ENCODE measurements around the gene EXOC3L1. TPM values are rescaled to one million over a fixed set of nuclear protein-coding genes. Genes with fewer than 3 reads are reported as not detected.
A peak's percentile ranks its signal among the peaks of the same experiment; 100 is the strongest.

The EXOC3L1 gene
- total and polyA plus RNA-seq, 2 of the 13 experiments (the other 11 are each of a cell fraction or from before 2014, with no cell fraction given): 0.12 TPM; not detected in 1

DNA sequence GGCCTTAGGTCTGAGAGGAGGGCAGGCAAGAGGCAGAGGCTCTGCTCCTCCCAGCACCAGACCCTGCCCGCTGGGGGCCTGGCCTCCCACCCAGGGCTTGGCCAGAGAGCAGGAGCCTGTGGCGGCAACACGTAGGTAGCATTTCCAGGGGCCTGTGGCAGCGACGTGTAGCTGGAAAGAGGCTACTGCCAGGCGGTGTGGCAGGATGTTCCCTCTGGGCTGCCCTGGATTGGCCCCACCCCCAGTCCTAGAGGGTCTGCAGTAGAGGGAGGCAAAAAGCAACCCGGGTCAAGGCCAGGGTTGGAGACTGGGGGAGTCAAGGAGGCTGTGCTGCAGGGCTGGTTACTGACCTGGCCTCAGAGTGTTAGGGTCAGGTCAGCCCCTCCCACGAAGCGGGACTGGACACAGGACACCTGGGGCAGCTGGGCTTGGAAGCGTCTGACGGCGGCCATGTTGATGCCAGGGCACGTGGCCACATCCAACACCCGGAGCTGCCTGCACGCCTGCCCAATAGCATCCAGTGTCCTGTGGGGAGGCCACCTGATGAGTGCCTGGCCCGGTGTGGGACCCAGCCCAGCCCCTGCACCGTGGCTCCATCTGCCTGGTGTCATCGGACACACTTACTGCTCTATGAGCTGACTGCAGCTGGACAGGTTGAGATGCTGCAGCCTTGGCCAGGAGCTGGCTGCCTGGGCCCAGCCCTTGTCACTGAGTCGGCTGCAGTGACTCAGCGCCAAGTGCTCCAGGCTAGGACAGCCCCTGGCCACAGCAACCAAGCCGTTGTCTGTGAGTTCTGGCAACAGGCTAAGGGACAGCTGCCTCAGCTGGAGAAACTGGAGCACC lies 17.5 kb upstream of the EXOC3L1 start (continued):
- TF ChIP-seq, protein P1, sequence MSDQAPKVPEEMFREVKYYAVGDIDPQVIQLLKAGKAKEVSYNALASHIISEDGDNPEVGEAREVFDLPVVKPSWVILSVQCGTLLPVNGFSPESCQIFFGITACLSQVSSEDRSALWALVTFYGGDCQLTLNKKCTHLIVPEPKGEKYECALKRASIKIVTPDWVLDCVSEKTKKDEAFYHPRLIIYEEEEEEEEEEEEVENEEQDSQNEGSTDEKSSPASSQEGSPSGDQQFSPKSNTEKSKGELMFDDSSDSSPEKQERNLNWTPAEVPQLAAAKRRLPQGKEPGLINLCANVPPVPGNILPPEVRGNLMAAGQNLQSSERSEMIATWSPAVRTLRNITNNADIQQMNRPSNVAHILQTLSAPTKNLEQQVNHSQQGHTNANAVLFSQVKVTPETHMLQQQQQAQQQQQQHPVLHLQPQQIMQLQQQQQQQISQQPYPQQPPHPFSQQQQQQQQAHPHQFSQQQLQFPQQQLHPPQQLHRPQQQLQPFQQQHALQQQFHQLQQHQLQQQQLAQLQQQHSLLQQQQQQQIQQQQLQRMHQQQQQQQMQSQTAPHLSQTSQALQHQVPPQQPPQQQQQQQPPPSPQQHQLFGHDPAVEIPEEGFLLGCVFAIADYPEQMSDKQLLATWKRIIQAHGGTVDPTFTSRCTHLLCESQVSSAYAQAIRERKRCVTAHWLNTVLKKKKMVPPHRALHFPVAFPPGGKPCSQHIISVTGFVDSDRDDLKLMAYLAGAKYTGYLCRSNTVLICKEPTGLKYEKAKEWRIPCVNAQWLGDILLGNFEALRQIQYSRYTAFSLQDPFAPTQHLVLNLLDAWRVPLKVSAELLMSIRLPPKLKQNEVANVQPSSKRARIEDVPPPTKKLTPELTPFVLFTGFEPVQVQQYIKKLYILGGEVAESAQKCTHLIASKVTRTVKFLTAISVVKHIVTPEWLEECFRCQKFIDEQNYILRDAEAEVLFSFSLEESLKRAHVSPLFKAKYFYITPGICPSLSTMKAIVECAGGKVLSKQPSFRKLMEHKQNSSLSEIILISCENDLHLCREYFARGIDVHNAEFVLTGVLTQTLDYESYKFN (CRISPR knock-in tag; conservative IDR thresholded peaks at IDR 0.05): no peak
- TF ChIP-seq GATA4 (IDR thresholded peaks at IDR 0.05; ENCODE audit: borderline replicate concordance, low read depth) (no peak), XRCC5 (optimal IDR thresholded peaks at IDR 0.05; ENCODE audit: low read length) (no peak), GABPB1 (CRISPR knock-in tag; IDR thresholded peaks at IDR 0.05) (peak; percentile 32; the same call in 1 of the 2 replicates), ZNF678 (CRISPR knock-in tag; IDR thresholded peaks at IDR 0.05) (no peak), KLF11 (CRISPR knock-in tag; IDR thresholded peaks at IDR 0.05) (no peak), ARID2 (CRISPR knock-in tag; IDR thresholded peaks at IDR 0.05; ENCODE audit: borderline replicate concordance) (no peak), HOXA3 (CRISPR knock-in tag; IDR thresholded peaks at IDR 0.05) (peak; percentile 73), SUZ12 (IDR thresholded peaks at IDR 0.05; ENCODE audit: low read depth, low read length) (no peak), GTF3A (CRISPR knock-in tag; conservative IDR thresholded peaks at IDR 0.05) (no peak), CBX1 (IDR thresholded peaks at IDR 0.05; ENCODE audit: low read depth) (no peak), SMAD9 (CRISPR knock-in tag; IDR thresholded peaks at IDR 0.05) (no peak), ZC3H13 (CRISPR knock-in tag; IDR thresholded peaks at IDR 0.05) (no peak; the same call in 1 of the 2 replicates), ZNF616 (CRISPR knock-in tag; IDR thresholded peaks at IDR 0.05; ENCODE audit: low read depth) (no peak), RCOR2 (CRISPR knock-in tag; IDR thresholded peaks at IDR 0.05) (no peak), AKAP8 (CRISPR knock-in tag; IDR thresholded peaks at IDR 0.05) (peak; percentile 67; the same call in 1 of the 2 replicates), RARA (CRISPR knock-in tag; IDR thresholded peaks at IDR 0.05) (peak; percentile 67; the same call in 1 of the 2 replicates), ZNF441 (CRISPR knock-in tag; IDR thresholded peaks at IDR 0.05; ENCODE audit: borderline replicate concordance) (no peak)
- TF ChIP-seq, protein P2, sequence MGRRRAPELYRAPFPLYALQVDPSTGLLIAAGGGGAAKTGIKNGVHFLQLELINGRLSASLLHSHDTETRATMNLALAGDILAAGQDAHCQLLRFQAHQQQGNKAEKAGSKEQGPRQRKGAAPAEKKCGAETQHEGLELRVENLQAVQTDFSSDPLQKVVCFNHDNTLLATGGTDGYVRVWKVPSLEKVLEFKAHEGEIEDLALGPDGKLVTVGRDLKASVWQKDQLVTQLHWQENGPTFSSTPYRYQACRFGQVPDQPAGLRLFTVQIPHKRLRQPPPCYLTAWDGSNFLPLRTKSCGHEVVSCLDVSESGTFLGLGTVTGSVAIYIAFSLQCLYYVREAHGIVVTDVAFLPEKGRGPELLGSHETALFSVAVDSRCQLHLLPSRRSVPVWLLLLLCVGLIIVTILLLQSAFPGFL (CRISPR knock-in tag; IDR thresholded peaks at IDR 0.05): no peak
- TF ChIP-seq, protein P3, sequence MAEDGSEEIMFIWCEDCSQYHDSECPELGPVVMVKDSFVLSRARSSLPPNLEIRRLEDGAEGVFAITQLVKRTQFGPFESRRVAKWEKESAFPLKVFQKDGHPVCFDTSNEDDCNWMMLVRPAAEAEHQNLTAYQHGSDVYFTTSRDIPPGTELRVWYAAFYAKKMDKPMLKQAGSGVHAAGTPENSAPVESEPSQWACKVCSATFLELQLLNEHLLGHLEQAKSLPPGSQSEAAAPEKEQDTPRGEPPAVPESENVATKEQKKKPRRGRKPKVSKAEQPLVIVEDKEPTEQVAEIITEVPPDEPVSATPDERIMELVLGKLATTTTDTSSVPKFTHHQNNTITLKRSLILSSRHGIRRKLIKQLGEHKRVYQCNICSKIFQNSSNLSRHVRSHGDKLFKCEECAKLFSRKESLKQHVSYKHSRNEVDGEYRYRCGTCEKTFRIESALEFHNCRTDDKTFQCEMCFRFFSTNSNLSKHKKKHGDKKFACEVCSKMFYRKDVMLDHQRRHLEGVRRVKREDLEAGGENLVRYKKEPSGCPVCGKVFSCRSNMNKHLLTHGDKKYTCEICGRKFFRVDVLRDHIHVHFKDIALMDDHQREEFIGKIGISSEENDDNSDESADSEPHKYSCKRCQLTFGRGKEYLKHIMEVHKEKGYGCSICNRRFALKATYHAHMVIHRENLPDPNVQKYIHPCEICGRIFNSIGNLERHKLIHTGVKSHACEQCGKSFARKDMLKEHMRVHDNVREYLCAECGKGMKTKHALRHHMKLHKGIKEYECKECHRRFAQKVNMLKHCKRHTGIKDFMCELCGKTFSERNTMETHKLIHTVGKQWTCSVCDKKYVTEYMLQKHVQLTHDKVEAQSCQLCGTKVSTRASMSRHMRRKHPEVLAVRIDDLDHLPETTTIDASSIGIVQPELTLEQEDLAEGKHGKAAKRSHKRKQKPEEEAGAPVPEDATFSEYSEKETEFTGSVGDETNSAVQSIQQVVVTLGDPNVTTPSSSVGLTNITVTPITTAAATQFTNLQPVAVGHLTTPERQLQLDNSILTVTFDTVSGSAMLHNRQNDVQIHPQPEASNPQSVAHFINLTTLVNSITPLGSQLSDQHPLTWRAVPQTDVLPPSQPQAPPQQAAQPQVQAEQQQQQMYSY (CRISPR knock-in tag; IDR thresholded peaks at IDR 0.05): no peak
- TF ChIP-seq, protein P4, sequence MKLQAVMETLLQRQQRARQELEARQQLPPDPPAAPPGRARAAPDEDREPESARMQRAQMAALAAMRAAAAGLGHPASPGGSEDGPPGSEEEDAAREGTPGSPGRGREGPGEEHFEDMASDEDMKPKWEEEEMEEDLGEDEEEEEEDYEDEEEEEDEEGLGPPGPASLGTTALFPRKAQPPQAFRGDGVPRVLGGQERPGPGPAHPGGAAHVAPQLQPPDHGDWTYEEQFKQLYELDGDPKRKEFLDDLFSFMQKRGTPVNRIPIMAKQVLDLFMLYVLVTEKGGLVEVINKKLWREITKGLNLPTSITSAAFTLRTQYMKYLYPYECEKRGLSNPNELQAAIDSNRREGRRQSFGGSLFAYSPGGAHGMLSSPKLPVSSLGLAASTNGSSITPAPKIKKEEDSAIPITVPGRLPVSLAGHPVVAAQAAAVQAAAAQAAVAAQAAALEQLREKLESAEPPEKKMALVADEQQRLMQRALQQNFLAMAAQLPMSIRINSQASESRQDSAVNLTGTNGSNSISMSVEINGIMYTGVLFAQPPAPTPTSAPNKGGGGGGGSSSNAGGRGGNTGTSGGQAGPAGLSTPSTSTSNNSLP (IDR thresholded peaks at IDR 0.05; ENCODE audit: low read depth, low read length): no peak

Measured in HepG2 (cell line).